ENCODE data around the gene SAT1.

DNA sequence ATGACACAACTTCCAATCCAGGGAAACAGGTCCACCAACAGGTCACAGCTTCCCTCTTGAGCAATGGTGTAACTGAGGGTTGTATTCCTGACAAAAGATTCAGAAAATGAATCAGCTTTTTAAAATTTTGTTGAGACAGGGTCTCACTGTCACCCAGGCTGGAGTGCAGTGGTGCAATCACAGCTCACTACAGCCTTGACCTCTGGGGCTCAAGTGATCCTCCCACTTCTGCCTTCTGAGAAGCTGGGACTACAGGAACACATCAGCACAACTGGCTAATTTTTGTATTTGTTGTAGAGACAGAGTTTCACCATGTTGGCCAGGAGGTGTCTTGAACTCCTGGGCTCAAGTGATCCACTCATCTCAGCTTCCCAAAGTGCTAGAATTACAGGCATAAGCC lies 43.7 kb downstream of the SAT1 start:
- no peak for TF ChIP-seq POLR2A (IDR thresholded peaks at IDR 0.05)
- TF ChIP-seq, protein P1, sequence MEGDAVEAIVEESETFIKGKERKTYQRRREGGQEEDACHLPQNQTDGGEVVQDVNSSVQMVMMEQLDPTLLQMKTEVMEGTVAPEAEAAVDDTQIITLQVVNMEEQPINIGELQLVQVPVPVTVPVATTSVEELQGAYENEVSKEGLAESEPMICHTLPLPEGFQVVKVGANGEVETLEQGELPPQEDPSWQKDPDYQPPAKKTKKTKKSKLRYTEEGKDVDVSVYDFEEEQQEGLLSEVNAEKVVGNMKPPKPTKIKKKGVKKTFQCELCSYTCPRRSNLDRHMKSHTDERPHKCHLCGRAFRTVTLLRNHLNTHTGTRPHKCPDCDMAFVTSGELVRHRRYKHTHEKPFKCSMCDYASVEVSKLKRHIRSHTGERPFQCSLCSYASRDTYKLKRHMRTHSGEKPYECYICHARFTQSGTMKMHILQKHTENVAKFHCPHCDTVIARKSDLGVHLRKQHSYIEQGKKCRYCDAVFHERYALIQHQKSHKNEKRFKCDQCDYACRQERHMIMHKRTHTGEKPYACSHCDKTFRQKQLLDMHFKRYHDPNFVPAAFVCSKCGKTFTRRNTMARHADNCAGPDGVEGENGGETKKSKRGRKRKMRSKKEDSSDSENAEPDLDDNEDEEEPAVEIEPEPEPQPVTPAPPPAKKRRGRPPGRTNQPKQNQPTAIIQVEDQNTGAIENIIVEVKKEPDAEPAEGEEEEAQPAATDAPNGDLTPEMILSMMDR (IDR thresholded peaks at IDR 0.05) = no peak
